Measurements from ENCODE around the gene VWF.
"Not testable (repeated sequence)": the region's sequence is repeated elsewhere in the genome, so short reads cannot be mapped to it uniquely, and the experiment has no call there.

VWF gene

DNA sequence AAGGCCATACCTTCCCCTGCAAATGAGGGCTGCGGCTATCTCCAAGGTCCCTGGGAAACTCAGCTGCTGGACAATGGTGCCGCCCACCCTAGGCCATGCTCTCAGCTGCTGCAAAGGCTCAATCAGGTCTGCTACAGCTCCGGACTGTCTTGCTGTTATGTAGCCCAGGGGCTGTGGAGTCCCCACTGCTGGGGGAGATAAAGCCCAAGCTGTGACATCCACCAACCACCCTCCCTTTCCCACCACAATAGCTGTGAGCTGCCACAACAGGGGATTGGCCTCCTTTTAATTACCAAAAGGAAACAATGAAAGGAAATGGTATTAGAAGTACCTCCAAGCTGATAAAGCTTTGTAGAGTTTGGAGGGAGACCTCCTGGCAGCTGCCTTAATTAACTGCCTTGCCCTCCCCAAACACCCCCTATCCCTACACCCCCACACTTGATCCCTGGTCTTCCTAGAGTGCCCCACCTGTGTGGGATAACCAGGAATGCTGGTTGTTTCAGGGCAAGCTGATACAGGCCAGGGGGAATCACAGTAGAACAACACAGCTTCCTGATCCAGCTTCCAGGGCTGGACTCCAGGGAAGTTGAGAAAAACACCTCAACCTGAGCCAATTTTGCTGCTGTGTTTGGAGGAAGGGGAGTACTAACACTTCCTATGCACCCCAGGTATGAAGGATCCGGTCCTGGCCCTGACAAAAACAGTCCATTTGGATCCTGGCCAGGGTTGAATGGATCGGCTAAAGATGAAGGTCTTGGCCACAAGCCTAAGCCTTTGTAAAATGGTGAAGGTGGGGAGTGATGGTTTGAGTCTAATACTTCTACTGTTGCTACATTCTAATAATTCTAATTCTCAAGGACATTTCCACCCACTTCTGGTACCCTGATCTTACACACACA, at the start of gene VWF:
Gene VWF, minus strand, starts transcription at position 260 of the 899 bp plus-strand sequence. CDS start 1,474 bp downstream, outside the sequence.
- no peak for DNase-seq

- no peak for DNase-seq
Measured at GRCh38 chr12:6172862-6173261, 48.4 kb upstream of the VWF start.

GRCh38 chr12:6172086-6172485, 47.6 kb upstream of the VWF start:
- DNase-seq: no peak

- DNase-seq: no peak
Measured at GRCh38 chr12:6171409-6172015, 47.0 kb upstream of the VWF start.

DNA sequence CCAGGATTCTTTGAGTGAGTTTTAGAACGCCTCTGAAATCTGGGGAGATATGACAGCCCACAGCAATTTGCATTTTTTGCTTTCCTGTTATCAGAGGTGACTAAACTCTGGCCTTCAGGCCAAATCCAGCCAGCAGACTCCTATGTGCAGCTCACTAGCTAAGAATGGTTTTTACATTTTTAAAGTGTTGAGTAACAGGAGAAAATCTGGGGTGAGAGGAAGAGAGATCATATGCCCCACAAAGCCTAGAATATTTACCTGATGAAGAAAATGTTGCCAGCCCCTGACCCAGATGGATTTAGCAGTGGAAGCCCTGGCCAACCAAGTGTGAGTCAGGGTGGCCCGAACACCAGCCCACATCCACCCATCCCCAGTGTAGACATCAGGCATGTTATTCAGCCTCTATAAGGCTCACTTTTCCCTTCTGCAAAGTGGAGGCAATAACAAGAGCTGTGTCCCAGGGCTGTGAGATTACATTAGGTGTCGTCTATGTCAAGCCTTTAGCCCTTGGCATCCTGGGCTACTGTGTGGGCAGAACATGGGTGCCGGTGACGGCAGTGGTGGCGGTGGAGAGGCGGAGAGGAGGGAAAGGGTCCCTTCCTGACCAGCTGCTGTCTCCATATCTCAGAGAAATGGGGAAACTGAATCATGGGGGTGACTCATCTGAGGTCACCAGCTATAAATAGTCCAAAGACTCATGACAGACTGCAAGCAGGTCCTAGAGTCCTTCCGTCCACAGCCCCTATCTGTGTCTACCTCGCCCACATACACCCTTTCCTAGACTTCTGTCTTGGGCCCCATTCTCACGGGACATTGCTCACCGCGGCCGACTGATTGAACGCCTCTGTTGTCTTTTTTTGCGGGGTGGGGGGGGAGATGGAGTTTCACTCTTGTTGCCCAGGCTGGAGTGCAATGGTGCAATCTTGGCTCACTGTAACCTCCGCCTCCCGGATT, 43.1 kb upstream of the VWF start:
- DNase-seq: no peak

DNA sequence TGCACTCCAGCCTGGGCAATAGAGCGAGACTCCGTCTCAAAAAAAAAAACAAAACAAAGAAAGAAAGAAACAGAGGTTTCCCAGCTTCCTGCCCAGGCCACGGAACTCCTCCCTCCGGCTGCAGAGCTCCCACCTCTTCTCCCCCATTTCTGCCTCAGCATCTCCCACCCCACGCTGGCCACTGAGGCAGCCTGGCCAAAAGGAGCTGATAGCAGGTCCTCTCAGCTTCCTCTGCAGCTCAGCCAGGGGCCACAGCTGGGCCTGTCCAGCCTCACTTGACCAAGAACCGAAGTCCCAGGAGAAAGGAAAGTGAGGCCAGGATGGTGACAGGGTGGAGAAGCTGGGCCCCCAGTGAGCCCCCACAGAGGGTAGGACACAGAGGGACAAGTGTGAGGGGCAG, 42.3 kb upstream of the VWF start:
- no peak for DNase-seq

- no peak for DNase-seq
Measured at GRCh38 chr12:6165395-6165794, 40.9 kb upstream of the VWF start.

- no peak for DNase-seq
Measured at GRCh38 chr12:6163416-6164060, 39.1 kb upstream of the VWF start.

DNA sequence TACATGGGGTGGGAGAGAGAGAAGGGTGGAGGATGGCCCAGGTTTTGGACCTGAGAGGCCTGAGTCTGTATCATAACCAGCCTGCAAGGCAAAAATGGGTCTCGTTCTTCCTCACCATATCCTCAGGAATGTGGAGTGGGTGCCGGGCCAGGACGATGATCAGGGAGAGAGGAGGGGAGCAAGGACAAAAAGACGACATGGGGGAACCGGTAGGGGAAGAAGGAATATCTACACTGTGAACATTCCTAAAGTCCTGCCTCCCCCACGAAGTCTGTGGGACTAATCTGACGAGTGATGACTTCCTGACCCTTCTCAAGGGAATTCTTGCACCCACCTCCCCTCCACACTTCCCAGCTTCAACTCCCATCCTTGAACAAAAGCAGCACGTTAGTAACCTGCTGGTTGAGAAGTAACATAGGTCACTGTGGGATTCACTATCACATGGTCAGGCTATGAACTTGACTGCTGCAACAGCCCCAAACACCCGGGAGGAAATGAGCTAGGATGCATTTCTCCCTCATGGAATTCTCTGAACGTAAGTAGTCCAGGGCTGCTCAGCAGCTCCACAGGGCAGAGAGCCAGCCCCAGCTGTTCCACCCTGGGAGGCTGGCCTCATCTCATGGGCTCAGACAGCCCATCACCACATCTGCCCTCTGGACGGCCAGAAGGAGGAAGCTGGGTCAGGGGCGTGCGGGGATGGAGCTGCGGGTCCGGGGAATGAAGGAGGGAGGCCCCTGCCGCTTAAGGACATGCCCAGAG, 36.8 kb upstream of the VWF start:
- no peak for DNase-seq

- DNase-seq: not testable (repeated sequence)
Measured at GRCh38 chr12:6160049-6160649, 35.7 kb upstream of the VWF start.

DNA sequence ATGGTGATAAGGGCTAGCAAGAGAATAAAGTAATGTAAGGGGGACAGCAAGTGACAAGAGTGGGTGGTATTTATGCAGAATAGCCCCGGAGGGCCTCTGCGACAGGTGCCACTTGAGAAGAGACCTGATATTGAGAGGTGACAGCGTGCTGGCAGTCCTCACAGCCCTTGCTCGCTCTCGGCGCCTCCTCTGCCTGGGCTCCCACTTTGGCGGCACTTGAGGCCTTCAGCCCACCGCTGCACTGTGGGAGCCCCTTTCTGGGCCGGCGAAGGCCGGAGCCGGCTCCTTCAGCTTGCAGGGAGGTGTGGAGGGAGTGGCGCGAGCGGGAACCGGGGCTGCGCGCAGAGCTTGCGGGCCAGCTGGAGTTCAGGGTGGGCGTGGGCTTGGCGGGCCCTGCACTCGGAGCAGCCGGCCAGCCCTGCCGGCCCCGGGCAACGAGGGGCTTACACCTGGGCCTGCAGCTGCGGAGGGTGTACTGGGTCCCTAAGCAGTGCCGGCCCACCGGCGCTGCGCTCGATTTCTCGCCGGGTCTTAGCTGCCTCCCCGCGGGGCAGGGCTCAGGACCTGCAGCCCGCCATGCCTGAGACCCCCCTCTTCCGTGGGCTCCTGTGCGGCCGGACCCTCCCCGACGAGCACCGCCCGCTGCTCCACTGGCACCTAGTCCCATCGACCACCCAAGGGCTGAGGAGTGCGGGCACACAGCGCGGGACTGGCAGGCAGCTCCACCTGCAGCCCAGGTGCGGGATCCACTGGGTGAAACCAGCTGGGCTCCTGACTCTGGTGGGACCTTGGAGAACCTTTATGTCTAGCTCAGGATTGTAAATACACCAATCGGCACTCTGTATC, 34.9 kb upstream of the VWF start:
- not testable (repeated sequence) for DNase-seq

DNA sequence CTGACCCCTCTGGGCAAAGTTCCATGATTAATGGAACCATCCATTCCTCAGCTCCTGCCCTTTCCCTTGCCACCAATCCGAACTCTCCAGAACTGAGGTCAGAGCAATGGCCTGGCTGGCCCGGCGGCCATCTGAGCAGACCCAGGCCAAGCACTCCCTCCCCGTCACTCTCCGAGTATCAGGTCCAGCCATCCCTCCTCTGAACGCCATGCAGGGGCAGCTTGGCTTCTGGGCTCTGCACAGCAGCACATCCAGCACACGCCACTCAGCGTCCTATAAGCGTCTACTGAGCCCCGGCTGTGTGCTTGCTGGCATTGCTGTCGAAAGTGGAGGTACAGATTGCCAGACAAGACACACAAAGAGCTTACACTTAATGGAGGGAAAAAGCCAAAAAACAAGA, 34.3 kb upstream of the VWF start:
- no peak for DNase-seq

DNA sequence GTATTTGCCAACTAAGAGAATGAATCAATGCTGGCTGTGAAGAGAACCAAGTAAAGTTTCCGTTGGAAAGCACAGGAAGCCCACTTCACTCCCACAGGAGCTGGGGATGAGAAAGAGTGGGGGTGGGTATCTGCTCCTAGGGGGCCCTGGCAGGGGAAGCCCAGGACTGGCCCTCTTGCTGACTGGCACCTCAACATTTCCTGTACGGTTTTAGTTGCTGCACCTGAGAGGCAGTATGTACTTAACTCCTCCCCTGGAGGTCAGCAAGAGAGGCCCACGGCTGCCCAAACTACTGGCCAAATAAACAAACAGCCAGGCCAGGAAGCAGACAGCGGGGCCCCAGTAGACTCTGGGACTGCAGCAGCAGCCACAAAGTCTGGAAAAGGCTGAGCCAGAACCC, 33.8 kb upstream of the VWF start:
- no peak for DNase-seq

GRCh38 chr12:6157482-6157881, 33.0 kb upstream of the VWF start:
- DNase-seq: no peak

GRCh38 chr12:6154730-6155459, 30.4 kb upstream of the VWF start:
- no peak for DNase-seq

- not testable (repeated sequence) for DNase-seq
Measured at GRCh38 chr12:6148722-6149121, 24.3 kb upstream of the VWF start.

GRCh38 chr12:6148061-6148460, 23.6 kb upstream of the VWF start:
- no peak for DNase-seq

- DNase-seq: no peak
Measured at GRCh38 chr12:6146951-6147350, 22.5 kb upstream of the VWF start.

DNA sequence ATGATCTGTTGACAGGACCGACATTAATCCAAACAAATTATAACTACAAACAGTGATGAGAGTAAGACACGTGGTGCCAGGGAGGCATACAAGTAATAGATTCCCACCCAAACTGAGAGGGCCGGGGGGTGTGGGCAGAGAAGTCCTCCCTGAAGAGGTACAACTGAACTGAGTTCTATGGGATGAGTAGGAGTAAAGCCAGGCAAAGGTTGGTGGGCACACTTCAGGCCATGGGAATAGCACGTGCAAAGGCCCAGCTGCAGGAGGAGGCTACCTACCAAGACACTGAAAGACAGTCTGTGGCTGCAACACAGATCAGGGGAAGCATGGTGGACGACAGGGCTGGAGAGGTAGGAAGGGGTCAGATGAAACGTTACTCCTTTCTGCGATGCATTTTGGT, 22.0 kb upstream of the VWF start:
- no peak for DNase-seq

GRCh38 chr12:6145564-6145963, 21.1 kb upstream of the VWF start:
- no peak for DNase-seq
